Left kidney (tissue), 1 donor: ENCODE measurements around the gene C12orf43. TPM values are rescaled to one million over a fixed set of nuclear protein-coding genes. Genes with fewer than 3 reads are reported as not detected.

Experiments
- polyA plus RNA-seq: library from polyadenylated mRNA; unstranded; fragments of 120-200 nt; gene quantifications from one replicate; pipeline ENCODE4 v1.2.1, GENCODE V29; 2013; ENCODE audit not compliant: insufficient read length

The C12orf43 gene
- polyA plus RNA-seq, 1 donor, result 18.4 TPM

Other genes starting within 250 kb of the C12orf43 start
- gene SPPL3, start 112.1 kb downstream of the C12orf43 start, polyA plus RNA-seq, result 86.5 TPM
- 14.5 TPM for gene HNF1A, start 37.9 kb downstream of the C12orf43 start, polyA plus RNA-seq
- gene OASL, start 22.8 kb upstream of the C12orf43 start, polyA plus RNA-seq, result 0.10 TPM
- 1.0 TPM for gene P2RX7, start 116.4 kb upstream of the C12orf43 start, polyA plus RNA-seq
- 30.4 TPM for gene P2RX4, start 193.6 kb upstream of the C12orf43 start, polyA plus RNA-seq